Inferior parietal cortex (tissue), 1 donor: ENCODE data around the gene OR56A3.

Experiments
- DNase-seq: peaks from one replicate; pipeline ENCODE4 v3.0.0-alpha.2; 2016; ENCODE audit errors: extremely low spot score

Gene OR56A3

GRCh38 chr11:5973530-5973929 is 31.5 kb downstream of the OR56A3 start:
- no peak for DNase-seq

DNA sequence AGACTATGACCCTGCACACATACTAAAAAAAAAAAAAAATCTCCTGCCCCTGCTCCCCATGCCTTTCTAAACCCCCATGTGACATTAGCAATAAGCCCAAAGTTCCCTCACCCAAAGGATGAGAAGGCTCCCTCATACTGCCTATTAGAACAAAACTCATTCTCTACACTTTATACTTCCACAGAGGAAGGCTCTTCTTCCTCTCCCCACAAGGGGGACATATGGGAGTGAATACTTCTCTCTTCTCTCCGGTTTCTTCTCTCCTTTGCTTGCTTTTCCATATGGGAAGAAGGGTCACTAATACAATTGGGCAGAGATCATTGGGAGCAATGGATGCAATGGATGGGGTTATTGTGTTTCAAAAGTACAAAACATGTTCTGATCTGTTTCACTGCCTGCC is 41.4 kb downstream of the OR56A3 start:
- no peak for DNase-seq

DNA sequence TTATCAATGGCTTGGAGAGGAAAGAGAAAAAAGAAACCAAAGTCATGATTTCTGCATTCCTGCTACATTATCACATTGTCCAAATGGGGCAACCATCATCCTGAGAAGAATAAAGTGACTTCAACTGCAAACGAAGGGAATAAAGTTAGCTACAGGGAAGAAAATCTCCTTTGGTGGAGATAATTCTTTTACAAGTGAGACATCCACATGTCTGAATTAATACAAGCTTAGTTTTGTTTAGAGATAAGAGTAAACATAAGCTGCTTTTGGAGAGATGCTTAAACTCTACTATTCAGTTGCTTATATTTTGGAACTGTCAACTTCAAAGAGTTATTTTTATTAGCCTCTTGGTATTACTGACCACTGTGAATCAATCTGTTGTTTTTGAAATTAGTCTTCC is 44.8 kb downstream of the OR56A3 start, which contains the start of gene OR52L1:
TSS of gene OR52L1 (minus strand) at position 101 of the 400 bp plus-strand sequence. CDS start at position 46, 55 bp downstream.
- DNase-seq: no peak

DNA sequence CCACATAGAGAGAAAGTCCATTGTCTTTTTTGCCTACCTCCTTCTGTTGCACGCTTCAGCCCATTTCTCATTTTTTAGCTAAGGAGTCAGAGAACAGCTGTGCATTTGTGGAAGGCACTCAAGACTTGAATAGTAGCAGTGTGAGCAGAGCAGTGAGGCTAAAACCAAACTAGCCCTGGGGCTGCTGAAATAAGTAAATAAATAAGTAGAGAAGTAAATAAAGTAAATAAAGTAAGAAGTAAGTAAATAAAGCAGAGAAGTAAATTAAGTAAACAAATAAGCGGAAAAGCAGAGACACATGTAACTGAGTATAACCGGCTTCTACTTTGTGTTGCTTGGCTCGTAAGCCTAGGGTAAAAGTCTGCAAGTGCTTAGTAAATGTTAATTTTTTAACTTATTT is 47.2 kb downstream of the OR56A3 start:
- DNase-seq: no peak

DNA sequence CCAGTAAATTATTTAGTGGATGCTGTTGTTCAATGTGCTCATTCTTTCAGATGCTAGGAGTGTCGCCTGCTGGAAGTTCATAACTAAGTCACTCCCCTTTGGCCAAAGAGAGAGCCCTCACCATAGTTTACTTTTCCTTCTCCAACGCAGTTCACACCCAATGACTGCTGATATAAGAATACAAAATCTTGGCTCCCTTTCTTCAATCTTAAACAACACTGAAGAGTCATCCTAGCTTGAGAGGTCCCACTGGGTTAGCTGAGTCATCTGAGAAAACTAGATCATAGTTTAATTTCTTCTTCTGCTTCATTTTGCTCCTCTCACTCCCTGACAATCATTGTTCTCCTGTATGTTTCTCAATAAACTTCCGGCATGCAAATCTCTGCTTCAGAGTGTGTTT is 50.1 kb downstream of the OR56A3 start:
- no peak for DNase-seq

DNA sequence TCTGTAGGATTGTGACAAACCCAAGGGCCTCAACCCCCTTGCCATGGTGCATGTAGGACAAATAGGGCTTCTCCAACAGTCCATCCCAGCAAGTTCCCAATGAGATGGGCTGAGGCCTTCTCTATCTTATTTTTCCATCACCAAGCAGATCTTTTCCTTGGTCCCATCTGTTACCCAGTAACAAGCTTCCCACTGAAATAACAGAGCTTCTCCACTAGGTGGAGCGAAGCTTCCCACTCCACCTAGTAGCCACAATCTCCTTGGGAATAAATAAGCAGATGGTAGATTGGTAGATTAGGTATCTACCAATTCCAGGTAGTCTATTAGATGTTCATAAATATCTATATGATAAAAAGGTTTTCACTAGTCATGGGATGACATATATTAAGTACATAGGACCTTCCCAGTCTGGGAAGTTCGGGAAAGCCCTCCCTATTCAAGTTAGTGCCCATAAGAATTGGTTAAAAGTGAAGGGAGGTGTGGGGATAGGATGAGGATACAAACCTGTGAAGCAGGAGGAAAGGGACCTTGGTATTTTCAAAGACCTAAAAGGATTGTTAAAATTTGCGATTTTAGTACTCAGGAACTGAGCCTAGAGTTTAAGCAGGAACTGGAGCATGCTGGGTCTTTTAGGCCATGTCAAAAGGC is 50.7 kb downstream of the OR56A3 start:
- no peak for DNase-seq

DNA sequence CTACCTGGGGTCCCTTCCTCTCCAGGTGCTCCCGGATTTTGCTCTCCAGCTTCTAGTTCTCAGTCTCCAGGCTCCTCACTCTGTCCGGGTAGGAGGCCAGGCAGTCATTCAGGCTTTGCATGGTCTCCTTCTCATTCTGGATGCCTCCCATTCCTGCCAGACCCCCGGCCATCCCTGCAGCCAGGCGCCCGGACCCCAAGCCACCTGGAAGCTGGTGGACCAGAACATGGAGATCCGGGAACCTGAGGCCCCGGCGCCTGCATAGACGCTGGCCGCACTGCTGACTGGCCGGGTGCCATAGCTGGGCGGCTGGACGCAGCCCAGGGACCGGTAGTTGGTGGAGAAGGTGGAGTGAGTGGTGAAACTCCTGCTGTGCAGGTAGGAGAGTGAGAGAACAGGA is 52.7 kb downstream of the OR56A3 start:
- no peak for DNase-seq
